ENCODE data around the gene SLC26A8.

The SLC26A8 gene, protein sequence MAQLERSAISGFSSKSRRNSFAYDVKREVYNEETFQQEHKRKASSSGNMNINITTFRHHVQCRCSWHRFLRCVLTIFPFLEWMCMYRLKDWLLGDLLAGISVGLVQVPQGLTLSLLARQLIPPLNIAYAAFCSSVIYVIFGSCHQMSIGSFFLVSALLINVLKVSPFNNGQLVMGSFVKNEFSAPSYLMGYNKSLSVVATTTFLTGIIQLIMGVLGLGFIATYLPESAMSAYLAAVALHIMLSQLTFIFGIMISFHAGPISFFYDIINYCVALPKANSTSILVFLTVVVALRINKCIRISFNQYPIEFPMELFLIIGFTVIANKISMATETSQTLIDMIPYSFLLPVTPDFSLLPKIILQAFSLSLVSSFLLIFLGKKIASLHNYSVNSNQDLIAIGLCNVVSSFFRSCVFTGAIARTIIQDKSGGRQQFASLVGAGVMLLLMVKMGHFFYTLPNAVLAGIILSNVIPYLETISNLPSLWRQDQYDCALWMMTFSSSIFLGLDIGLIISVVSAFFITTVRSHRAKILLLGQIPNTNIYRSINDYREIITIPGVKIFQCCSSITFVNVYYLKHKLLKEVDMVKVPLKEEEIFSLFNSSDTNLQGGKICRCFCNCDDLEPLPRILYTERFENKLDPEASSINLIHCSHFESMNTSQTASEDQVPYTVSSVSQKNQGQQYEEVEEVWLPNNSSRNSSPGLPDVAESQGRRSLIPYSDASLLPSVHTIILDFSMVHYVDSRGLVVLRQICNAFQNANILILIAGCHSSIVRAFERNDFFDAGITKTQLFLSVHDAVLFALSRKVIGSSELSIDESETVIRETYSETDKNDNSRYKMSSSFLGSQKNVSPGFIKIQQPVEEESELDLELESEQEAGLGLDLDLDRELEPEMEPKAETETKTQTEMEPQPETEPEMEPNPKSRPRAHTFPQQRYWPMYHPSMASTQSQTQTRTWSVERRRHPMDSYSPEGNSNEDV

DNA sequence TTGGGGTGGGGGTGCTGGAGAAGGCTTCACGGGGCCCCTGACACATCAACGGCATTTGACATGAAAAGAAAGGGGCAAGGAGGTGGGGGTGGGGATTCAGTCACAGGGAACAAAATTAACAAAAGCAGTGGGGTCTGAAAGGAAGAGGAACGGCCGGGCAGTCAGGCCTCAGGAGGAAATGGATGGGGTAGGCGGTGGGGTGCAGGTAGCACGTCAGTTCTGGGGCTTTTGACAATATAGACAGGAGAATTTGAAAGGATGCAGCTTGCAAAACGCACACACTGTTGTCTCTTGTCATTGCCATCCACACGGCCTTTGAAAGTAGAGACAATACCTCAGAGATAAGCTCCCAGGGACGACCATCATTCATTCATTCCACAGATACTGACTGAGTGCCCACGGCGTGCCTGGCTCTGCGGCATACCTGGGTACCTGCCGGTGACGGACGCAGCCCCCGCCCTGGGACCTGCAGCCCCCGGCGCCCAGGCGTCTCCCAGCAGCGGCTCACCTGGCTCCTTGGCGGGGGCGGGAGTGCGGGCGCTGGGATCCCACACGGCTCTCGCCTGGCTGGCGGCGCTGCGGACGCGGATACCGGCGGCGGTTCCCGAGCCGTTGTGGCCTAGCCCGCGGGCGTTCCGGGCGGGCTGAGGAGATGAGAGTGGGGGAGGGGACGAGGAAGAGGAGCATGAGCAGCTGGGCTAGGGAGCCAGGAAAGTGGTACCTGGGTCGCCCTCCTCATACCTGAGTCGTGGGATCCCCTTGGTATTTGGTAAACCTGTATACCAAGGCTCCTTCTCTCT lies at the start of gene SLC26A8:
TSS of gene SLC26A8 (minus strand) at position 646 of the 800 bp plus-strand sequence. CDS start 4,934 bp downstream, outside the sequence.
- no peak for DNase-seq (ENCODE audit: low read depth)

DNA sequence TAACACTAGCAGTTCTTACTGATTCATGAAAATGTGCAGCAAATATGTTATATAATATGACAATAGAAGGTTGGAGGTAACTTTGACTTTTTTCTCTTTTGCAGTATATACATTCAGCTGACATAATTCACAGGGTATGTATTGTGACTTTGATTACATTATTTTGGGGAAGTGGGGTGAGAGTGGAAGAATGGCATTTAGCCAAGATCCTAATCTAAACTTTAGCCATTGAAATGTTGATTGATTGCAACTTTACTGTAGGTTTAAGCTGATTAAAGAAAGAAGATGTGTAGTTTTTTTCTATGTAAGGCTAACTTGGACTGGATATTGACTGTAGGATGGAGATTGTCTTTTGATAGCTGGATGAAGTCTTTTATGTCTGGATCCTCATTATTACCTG lies 49.1 kb upstream of the SLC26A8 start:
- DNase-seq (ENCODE audit: low read depth): no peak

DNA sequence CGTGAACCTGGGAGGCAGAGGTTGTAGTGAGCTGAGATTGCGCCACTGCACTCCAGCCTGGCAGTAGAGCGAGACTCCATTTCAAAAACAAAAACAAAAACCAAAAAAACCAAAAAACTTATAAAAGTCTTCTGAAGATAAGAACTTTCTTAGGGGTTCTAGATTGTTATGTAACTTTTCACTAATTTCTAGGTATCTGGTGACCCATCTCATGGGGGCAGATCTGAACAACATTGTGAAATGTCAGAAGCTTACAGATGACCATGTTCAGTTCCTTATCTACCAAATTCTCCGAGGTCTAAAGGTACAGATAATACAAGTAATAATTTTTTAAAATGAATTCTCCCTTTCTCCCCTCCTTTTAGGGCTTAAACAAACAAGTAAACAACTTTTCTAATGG lies 48.2 kb upstream of the SLC26A8 start:
- no peak for DNase-seq (ENCODE audit: low read depth)

DNA sequence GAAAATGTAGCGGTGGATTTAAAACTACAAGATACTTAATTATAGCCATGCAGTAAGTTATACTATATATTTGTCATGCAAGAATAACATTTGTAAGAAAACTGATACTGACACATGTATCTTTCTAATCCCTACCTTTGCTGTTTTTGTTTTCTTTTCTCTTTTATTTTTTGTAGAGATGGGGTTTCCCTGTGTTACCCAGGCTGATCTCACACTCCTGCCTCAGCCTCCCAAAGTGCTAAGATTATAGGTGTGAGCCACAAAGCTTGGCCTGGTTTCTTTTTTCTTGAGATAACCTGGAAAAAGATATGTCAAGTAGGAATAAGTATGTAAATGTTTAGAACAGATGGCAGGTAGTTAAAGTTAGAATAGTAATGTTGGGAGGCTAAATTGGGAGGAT lies 47.3 kb upstream of the SLC26A8 start:
- no peak for DNase-seq (ENCODE audit: low read depth)

DNA sequence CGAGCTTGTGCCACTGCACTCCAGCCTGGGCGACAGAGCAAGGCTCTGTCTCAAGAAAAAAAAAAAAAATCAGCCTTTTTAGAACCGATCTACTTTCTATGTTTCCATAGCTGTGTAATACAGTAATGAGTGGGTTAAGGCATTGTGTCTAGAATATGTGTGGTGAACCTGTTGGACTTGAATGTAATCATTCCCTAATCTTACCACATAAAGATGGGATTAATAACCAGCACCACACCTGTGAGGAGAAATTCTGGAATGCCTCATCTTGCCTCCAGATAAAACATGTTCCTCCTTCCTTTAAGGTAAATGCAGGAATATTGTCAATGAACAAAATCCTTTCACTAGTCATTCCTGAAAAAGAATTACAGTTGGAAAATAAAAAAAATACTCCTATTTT lies 46.8 kb upstream of the SLC26A8 start:
- DNase-seq (ENCODE audit: low read depth): no peak

DNA sequence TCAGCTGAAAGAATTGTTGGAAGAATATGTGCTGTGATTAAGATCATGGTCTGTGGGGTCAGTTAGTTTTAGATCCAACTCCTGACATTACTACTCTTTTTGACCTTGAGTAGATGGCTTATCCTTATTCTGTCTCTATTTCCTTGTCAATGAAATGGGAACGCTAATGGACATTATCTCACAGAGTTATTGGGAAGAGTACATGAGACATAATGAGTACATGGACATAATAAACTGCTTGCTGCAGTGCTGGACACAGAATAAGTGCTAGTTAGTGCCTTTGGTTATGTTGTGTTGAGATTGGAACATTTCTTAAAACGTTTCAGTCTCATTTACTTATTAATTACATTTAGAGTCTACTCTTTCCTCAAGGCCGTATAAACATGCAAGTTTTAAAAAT lies 45.8 kb upstream of the SLC26A8 start:
- no peak for DNase-seq (ENCODE audit: low read depth)

DNA sequence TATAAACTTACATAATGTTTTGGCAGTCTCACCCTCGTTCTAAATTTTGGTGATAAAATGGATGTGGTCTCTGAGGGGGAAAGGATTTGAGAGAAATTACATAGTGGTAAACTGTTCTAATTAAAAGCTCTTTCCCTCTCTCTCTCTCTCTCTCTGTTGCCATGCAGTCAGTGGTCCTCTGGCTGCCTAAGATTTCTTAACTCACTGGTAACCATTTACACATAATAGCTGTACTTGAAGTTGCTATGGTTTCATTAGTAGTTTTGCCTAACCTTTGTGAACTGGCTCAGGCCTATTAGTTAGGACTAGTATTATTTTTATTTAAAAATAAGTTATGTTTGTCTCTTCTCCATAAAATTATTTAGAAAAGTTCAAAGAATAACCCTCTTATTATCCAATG lies 45.1 kb upstream of the SLC26A8 start:
- no peak for DNase-seq (ENCODE audit: low read depth)

DNA sequence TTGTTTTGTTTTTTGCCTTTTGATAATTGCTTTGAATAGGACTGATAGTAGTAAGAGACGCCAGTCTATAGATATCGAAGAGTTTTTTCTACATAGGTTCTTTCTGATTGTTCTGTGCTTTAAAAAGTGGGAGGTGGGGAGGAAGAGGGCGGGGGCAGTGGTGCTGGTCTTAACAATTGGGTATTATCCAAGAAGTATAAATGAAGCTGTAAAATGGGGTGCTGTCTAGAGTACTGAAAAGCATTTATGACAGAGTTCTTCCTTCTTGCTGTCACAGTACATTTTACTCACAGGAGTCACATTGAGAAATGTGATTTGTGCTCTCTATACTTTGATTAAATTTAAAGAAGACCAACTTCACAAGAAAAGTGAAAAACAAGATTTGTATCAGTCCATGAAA lies 44.1 kb upstream of the SLC26A8 start:
- no peak for DNase-seq (ENCODE audit: low read depth)

DNA sequence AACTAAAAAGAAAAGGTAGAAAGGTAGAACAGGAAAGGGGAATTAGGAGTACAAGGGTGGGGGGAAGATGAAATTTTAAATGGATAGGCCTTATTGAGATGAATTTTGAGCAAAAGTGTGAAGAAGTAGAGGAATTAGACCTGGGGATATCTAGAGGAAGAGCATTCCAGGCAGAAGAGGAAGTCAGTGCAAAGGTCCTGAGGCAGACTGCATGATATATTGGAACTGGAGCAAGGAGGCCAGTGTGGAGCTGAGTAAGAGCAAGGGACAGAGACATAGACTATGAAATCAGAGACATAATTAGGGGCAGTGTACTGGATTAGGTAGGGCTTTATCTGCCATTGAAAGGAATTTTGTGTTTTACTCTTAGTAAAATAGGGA lies 43.6 kb upstream of the SLC26A8 start:
- DNase-seq (ENCODE audit: low read depth): no peak

DNA sequence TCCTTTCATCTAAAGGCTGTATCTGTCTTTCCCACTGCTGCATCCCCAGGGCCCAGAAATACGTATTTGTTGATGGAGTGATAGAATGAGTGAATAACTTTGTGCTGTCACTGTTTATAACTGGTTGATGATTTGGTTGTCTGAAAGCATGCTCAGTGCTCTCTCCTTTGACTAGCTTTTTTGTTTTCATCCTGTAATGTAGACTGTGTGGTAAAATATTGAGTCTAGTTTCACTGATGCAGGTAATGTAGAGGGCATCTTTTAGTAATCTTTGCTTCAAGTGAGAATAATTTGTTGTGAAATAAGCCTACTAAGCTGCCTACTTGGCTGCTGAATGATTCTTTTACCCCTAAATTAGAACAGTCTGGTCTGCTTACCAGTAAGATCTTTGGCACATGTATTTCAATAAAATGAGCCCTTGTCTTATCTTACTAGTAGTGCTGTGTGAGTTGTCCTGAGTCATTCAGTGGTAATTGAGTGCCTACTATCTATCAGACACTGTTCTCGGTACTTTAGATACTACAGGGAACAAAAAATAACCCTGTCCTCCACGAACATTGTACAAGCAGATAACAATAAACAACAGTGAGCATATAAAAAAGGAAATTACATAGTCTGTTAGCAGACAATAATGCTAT lies 43.1 kb upstream of the SLC26A8 start:
- no peak for DNase-seq (ENCODE audit: low read depth)

DNA sequence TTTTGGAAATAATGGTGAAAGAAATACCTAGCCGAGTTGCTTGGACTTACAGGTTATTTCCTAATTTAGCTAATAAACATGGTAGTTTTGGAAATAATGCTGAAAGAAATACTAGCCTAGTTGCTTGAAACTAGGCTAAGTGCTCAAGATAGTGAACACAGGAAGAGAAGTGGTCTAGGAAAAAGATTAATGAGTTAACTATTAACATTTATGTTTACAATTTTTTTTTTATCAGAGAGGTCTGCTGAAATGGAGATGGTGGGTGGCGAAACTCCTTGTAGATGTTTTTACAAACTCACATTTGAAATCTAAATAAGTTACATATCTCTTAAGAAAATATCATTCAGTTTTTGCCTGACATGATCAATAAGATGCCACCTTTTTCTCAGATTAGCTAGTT lies 42.4 kb upstream of the SLC26A8 start:
- no peak for DNase-seq (ENCODE audit: low read depth)

DNA sequence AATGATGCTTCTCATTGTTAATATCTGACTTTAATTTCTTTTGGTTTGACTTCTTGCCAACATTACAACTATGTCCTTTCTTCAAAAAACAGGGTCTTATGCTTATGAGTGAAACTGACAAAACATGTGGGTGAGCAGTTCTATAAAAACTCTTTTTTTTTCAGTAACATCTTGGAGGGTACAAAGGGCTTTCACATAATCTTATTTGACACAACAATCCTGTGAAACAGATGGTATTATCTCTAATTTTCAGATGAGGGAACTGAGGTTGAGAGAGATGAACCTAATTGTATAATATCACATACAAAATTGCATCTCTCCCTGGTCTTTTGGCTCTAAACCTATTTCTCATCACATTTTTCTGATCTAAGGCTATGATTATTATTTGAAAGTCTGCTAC lies 41.5 kb upstream of the SLC26A8 start:
- no peak for DNase-seq (ENCODE audit: low read depth)

DNA sequence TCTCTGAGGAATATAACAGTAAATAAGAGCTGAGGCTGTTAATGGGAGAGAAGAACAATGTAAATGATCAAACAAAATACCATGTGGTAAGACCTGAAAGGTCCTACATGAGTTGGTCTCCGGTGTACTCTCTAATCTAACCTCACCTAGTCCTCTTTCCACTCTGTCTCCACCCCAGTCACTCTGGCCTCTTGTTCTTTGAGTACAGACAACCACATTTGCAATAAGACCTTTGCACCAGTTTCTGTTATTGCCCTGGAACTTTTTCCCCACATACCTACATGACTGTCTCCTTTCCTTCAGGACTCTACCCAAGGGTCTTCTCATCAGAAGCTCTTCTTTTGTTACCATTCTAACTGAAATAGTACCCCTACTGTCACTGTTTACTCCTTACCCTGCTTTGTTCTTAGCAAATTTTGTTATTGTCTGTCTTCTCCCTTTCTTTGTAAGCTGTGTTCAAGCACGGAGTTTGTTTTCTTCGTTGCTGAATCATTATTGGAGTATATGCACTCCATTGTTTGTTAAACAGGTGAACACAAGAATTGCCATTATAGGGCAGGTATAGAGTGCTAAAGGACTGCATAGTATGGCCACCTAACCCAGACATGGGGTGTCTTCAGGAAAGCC lies 40.4 kb upstream of the SLC26A8 start:
- DNase-seq (ENCODE audit: low read depth): no peak

DNA sequence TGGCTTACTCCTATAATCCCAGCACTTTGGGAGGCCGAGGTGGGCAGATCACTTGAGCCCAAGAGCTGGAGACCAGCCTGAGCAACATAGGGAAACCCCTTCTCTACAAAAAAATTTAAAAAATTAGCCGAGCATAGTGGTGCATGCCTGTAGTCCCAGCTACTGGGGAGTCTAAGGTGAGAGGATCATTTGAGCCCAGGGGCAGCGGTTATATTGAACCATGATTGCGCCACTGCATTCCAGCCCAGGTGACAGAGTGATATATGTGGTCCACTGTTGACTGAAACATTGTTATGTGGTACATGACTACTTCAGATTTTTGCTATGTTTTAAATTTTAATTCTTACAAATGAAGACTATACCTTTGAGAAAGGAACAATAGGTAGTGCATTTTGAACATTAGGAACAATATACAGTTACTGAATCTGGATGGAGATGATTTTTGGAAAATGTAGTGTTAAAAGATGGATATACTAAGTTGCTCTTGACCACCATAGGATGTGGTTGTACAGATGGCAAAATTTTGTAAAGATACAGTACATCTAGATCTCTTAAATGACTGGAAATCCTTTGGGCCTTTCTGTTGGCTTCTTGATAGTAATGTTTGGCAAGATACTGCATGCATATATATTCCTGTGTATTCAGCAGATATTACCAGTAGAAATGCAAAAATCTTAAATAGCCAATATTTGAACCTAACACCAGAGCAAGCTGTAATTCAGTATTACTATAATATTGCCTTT lies 39.0 kb upstream of the SLC26A8 start:
- DNase-seq (ENCODE audit: low read depth): no peak

DNA sequence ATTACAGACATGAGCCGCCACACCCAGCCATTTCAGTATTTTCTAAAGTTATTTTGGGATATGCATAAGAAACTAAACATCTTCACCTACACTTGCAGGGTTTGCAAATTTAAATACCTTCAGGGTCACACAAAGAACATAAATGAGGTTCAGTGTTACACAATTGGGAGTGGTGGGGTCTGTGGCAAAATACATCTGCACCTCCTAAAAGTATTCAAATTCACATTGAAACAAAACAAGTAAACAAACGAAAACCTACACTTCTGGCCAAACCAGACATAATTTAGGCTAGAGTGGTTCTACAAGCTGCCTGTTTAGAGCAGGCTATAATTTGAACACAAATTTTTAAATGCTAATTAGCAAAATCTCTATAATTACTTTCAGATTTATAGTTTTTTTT lies 37.8 kb upstream of the SLC26A8 start:
- no peak for DNase-seq (ENCODE audit: low read depth)

DNA sequence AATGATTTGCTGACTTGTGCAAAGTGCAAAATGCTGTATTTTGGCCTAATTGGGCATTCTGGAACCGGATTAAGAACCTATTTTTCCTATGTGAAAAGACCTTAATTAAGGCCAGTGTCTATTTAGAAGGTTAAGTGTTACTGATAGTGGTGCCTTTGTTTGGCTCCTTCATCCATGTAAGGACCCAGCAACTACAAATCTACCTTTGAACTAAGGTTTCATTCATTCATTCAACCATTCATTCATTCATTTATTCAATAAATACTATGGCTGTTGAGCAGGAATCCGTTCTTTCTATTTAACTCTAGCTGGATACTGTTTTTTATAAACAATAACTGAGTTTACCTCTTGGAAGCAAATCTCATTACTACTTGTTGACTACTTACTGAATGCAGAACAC lies 36.8 kb upstream of the SLC26A8 start:
- DNase-seq (ENCODE audit: low read depth): no peak

DNA sequence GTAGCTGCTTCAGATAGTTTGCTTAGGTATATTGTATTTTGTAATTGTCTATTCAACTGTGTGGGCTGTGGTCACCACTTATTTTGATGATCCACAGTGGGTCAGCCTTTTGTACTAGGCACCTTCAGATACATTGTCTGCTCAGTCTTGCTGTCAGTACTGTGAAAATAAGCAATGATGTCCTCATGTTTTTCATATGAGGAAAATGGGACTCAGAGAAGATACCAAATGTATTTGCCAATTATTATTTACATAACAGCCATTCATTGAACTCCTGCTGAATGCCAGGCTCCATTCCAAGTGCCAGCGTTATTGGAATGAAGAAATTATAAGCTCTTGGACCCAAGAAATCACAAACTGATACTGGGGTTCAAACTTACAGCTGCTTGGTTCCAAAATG lies 31.7 kb upstream of the SLC26A8 start:
- DNase-seq (ENCODE audit: low read depth): no peak

DNA sequence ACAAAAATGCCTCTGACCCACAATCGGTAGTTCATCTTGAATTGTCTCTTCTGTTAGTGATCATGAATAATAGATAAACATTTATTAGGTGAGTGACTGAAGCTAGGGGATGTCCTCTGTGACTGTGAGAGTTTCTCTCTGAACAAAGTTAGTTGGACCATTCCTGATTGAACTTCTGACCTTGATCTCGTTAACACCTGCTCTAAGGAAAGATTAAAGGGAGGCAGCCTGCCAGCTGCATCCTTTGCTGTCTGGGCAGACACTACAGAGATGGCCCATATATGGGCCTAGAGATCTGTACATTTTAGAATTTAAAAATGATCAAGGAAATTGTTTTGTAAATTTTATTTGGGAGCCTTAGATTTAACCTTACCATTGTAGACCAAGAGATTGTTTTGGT lies 30.5 kb upstream of the SLC26A8 start:
- no peak for DNase-seq (ENCODE audit: low read depth)

DNA sequence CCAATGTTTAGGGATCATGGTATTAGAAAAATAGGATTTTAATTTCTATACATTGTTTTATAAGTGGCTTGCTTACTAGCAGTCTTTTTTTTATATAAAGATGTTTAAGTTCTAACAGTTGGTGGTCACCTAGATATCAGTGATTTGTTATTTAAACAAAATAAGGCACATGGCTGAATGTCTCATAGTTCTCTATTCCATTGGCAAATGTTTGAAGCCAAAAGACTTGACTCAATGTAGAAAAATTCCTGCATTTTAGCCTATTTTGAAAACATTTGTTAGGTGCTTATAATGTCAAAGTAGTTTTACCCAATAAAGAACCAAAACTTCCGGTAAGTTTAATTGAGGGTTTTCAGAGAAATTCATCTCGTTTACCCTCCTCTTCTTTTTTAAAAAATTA lies 30.0 kb upstream of the SLC26A8 start:
- no peak for DNase-seq (ENCODE audit: low read depth)

DNA sequence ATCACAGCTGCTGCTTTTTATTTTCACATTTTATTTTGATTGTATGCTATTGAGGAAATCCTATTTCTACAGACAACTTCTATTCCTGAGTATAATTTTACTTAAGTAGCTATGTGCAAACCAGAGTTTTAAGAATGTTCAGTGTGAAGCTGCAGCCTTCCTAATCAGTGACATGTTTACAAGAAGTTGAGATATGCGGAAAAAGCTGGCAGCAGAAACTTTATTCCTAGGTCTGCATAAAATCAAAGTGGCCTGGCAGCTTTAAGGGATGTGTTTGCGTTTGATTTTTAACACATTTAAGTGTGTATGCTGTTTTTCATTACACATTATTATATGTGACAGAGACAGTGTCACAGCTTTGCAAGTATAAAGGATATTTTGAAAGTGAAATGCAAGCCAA lies 29.4 kb upstream of the SLC26A8 start:
- DNase-seq (ENCODE audit: low read depth): no peak

DNA sequence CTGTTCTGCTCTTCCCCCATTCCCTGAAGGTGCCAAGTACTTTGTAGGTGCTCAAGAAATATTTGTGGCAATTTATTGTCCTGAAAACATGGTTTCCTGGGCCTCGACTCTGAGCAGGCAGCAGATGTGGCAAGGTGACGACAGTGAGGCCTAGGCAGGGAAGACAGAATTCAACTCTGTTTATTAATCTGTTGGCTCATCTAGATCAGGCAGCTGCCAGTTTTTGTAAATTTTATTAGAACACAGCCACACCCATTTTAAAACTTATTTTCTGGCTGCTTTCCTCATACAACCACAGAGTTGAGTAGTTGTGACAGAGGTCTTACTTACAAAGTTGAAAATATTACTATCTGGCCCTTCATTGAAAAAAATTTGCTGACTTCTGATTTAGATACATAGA lies 27.7 kb upstream of the SLC26A8 start:
- no peak for DNase-seq (ENCODE audit: low read depth)
